ENCODE measurements around the gene DMC1. TPM values are rescaled to one million over a fixed set of nuclear protein-coding genes. Genes with fewer than 3 reads are reported as not detected.

The DMC1 gene
- total and polyA plus RNA-seq, 2 donors (not counting 3 experiments of a cell fraction or from before 2014, with no cell fraction given) = 0.22 to 0.91 TPM

DNA sequence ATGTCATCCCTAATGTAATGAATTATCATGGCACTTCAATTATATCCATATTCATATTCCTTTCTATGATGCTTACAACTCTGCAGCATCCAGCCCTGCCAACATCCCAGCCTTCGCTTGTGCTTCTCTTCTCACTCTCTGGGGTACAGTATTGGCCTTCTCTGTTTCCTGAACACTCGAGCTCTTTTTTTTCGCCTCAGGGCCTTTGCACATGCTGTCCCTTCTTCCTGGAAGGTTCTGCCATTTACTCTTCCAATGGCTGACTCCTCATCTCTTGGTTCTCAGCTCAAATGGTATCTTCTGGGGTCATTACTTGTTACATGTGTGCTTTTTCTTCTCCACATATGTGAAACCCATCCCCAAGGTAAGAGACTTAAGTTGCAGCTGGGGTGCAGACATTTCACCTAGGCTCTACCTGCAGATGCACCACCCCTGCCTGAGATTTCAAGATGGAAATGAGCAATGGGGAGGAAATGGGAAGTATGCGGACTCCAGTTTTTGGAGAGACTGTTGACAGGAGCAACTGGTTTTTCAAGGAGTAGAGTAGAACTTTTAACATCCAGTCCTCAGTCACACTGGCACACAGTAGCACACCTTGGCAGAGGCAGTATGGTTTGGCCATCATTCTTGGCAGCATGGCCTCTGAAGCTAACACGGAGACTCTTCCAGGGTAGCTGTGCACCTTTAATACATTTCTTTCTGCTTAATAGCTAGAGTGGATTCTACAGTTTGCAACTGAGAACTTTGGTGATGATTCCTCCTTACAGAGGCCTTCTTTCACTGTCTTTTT is 42.4 kb upstream of the DMC1 start:
- no peaks in the 10 kb centered on the region for H3K79me2 ChIP-seq (ENCODE audit: control insufficient read depth, insufficient read depth, low read length)
- ChIA-PET POLR2A (no interaction called here), CTCF (interaction anchor here (1.3 to 1.8 kb wide), 4 partner anchors 9 to 561 kb away, joined by 3 to 5 read pairs (median 4); no protein-coding TSS in a partner anchor)
- H3K4me1 ChIP-seq (ENCODE audit: control insufficient read depth, extremely low read depth, insufficient read depth, low read length) = no peaks in the 10 kb centered on the region
- no peaks in the 10 kb centered on the region for H4K20me1 ChIP-seq (replicated peaks; ENCODE audit: control insufficient read depth, extremely low read depth, insufficient read depth, low read length)
- H3K36me3 ChIP-seq (ENCODE audit: control insufficient read depth in 2 of 2, extremely low read depth in 1 of 2, insufficient read depth in 2 of 2, low read length in 2 of 2) = no peaks in the 10 kb centered on the region
- FAIRE-seq (no peak), DNase-seq (ENCODE audit: low read depth, low spot score) (no peak)
- no peak overlapping the region for H3K27ac ChIP-seq (ENCODE audit: insufficient read depth, low read depth, low read length)
- intact Hi-C loops (cut with micrococcal nuclease) (no loop called here), dilution Hi-C loops (cut with MboI; ENCODE audit: extremely low pct_ligation_motif_present, low sequenced_read_pairs) (no loop called here)
- H3K9me1 ChIP-seq (replicated peaks; ENCODE audit: control insufficient read depth, extremely low read depth, insufficient read depth, low read length) = no peaks in the 10 kb centered on the region
- no peak overlapping the region for H3K9ac ChIP-seq (replicated peaks; ENCODE audit: extremely low read depth, insufficient read depth, low read length)
- no peak overlapping the region for H2AFZ ChIP-seq (ENCODE audit: low read depth, low read length)
- no peaks in the 10 kb centered on the region for H3K27me3 ChIP-seq (ENCODE audit: control insufficient read depth in 2 of 2, insufficient read depth in 2 of 2, low read length in 2 of 2)
- H3K4me2 ChIP-seq (ENCODE audit: insufficient read depth, low read length) = no peak overlapping the region
- no peaks in the 10 kb centered on the region for H3K9me3 ChIP-seq (replicated peaks; ENCODE audit: control insufficient read depth, insufficient read depth, low read length)
- no TSS peak for BruUV-seq (replicated peaks)
- H3K4me3 ChIP-seq (replicated peaks in 1 of 3; ENCODE audit: insufficient read depth in 1 of 3, low read depth in 1 of 3, low read length in 3 of 3) = no peak overlapping the region
- no peak for TF ChIP-seq GATA2 (IDR thresholded peaks at IDR 0.05; ENCODE audit: insufficient read depth, insufficient read length, low read depth, low read length)
- TF ChIP-seq JUN (IDR thresholded peaks at IDR 0.05; ENCODE audit: borderline replicate concordance, insufficient read depth, insufficient read length, low read depth) = no peak
- TF ChIP-seq, protein P1, sequence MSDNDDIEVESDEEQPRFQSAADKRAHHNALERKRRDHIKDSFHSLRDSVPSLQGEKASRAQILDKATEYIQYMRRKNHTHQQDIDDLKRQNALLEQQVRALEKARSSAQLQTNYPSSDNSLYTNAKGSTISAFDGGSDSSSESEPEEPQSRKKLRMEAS (IDR thresholded peaks at IDR 0.05; ENCODE audit: insufficient read depth, insufficient read length) = no peak
- TF ChIP-seq FOS (IDR thresholded peaks at IDR 0.05; ENCODE audit: borderline replicate concordance, insufficient read depth, low read length) = no peak
- no peak for TF ChIP-seq POLR2A (IDR thresholded peaks at IDR 0.05; ENCODE audit: low read depth, low read length)

DNA sequence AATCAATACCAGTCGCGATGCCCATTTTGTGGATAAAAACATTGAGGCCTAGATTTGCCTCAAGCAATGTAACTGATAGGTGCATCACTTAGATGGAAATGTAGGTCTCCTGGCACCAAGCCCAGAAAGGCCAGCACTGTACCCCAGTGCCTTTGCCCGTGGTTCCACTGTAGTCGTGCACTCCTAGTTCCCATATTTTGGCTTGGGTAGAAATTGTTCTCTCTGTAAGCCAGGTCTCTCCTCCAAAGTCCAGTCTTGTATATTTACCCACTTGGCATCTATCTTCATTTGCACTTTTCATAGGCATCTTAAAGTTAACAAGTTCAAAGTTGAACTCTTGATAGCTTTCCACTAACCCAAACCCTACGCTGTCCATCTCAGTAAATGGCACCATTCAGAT is 41.6 kb upstream of the DMC1 start:
- Histone ChIP-seq H3K4me1 (ENCODE audit: control insufficient read depth, extremely low read depth, insufficient read depth, low read length) (peaks cover 2% of the 10 kb centered on the region), H3K27ac (ENCODE audit: insufficient read depth, low read depth, low read length) (no peak overlapping the region), H2AFZ (ENCODE audit: low read depth, low read length) (no peak overlapping the region), H3K4me2 (ENCODE audit: insufficient read depth, low read length) (no peak overlapping the region), H3K36me3 (ENCODE audit: control insufficient read depth in 2 of 2, extremely low read depth in 1 of 2, insufficient read depth in 2 of 2, low read length in 2 of 2) (no peaks in the 10 kb centered on the region), H3K9me3 (replicated peaks; ENCODE audit: control insufficient read depth, insufficient read depth, low read length) (no peaks in the 10 kb centered on the region), H3K4me3 (replicated peaks in 1 of 3; ENCODE audit: insufficient read depth in 1 of 3, low read depth in 1 of 3, low read length in 3 of 3) (no peak overlapping the region), H3K9ac (replicated peaks; ENCODE audit: extremely low read depth, insufficient read depth, low read length) (no peak overlapping the region), H3K79me2 (ENCODE audit: control insufficient read depth, insufficient read depth, low read length) (no peaks in the 10 kb centered on the region), H3K27me3 (ENCODE audit: control insufficient read depth in 2 of 2, insufficient read depth in 2 of 2, low read length in 2 of 2) (no peaks in the 10 kb centered on the region), H4K20me1 (replicated peaks; ENCODE audit: control insufficient read depth, extremely low read depth, insufficient read depth, low read length) (no peaks in the 10 kb centered on the region), H3K9me1 (replicated peaks; ENCODE audit: control insufficient read depth, extremely low read depth, insufficient read depth, low read length) (no peaks in the 10 kb centered on the region)
- BruUV-seq (replicated peaks) = no TSS peak
- POLR2A ChIA-PET = no interaction called here
- intact Hi-C loops (cut with micrococcal nuclease) (no loop called here), dilution Hi-C loops (cut with MboI; ENCODE audit: extremely low pct_ligation_motif_present, low sequenced_read_pairs) (no loop called here)
- CTCF ChIA-PET = no interaction called here
- DNase-seq (ENCODE audit: low read depth, low spot score) = no peak
- TF ChIP-seq GATA2 (IDR thresholded peaks at IDR 0.05; ENCODE audit: insufficient read depth, insufficient read length, low read depth, low read length) (no peak), POLR2A (IDR thresholded peaks at IDR 0.05; ENCODE audit: low read depth, low read length) (no peak), EZH2 (IDR thresholded peaks at IDR 0.05; ENCODE audit: borderline replicate concordance, low read depth, low read length, severe bottlenecking) (no peak), JUN (IDR thresholded peaks at IDR 0.05; ENCODE audit: borderline replicate concordance, insufficient read depth, insufficient read length, low read depth) (no peak), MYC (IDR thresholded peaks at IDR 0.05; ENCODE audit: low read depth, low read length) (no peak)
- TF ChIP-seq, protein P2, sequence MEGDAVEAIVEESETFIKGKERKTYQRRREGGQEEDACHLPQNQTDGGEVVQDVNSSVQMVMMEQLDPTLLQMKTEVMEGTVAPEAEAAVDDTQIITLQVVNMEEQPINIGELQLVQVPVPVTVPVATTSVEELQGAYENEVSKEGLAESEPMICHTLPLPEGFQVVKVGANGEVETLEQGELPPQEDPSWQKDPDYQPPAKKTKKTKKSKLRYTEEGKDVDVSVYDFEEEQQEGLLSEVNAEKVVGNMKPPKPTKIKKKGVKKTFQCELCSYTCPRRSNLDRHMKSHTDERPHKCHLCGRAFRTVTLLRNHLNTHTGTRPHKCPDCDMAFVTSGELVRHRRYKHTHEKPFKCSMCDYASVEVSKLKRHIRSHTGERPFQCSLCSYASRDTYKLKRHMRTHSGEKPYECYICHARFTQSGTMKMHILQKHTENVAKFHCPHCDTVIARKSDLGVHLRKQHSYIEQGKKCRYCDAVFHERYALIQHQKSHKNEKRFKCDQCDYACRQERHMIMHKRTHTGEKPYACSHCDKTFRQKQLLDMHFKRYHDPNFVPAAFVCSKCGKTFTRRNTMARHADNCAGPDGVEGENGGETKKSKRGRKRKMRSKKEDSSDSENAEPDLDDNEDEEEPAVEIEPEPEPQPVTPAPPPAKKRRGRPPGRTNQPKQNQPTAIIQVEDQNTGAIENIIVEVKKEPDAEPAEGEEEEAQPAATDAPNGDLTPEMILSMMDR (IDR thresholded peaks at IDR 0.05; ENCODE audit: extremely low read depth in 1 of 2, insufficient read depth in 1 of 2, low read depth in 1 of 2, low read length in 2 of 2) = no peak
- no peak for FAIRE-seq

Measured in endothelial cell of umbilical vein (primary cell).